Measurements from ENCODE around the gene FNBP1L. TPM values are rescaled to one million over a fixed set of nuclear protein-coding genes. Genes with fewer than 3 reads are reported as not detected.
A peak's percentile ranks its signal among the peaks of the same experiment; 100 is the strongest.

Gene FNBP1L
- total and polyA plus RNA-seq, 9 of the 15 experiments (the other 6 are each of a cell fraction or from before 2014, with no cell fraction given) = 1.4 to 6.9 (median 5.9) TPM

- H3K9ac ChIP-seq (ENCODE audit: insufficient read depth in 1 of 2, low read depth in 2 of 2, low read length in 2 of 2) = peak overlapping the region; percentile 71 to 75; a peak in 3 of 4 replicates
- H3K9me3 ChIP-seq (replicated peaks; ENCODE audit: control insufficient read depth, insufficient read depth, low read depth, low read length) = no peaks in the 10 kb centered on the region; the same call in 1 of the 2 replicates
- in situ Hi-C loops (cut with MboI) (loop anchor here (5.0 to 10.0 kb wide), 2 partner anchors 170 to 368 kb away; no protein-coding TSS in a partner anchor), intact Hi-C loops (cut with micrococcal nuclease) (loop anchor here (5.0 kb wide), 1 partner anchor 55 kb away; no protein-coding TSS in a partner anchor)
- H2AFZ ChIP-seq (ENCODE audit: low read depth, low read length) = peak overlapping the region; percentile 96
- no peaks in the 10 kb centered on the region for H3K9me1 ChIP-seq (ENCODE audit: control insufficient read depth, insufficient read depth, low read length)
- peak overlapping the region; percentile 77 for H3K27ac ChIP-seq (ENCODE audit: extremely low read depth, low read depth, low read length)
- ATAC-seq (peak; percentile 32), FAIRE-seq (peak; percentile 90), DNase-seq (ENCODE audit: extremely low read depth in 1 of 4, low spot score in 3 of 4) (peak; percentile 65 to 79 (median 68))
- peaks cover 2% of the 10 kb centered on the region for H3K79me2 ChIP-seq (ENCODE audit: control insufficient read depth, insufficient read depth, low read length)
- ChIA-PET POLR2A (interaction anchor here (0.7 to 1.1 kb wide), 5 partner anchors 13 to 140 kb away, joined by 3 read pairs; no protein-coding TSS in a partner anchor), CTCF (ENCODE audit: low intra/inter-chr PET ratio) (no interaction called here)
- H3K4me2 ChIP-seq (ENCODE audit: insufficient read depth, low read length) = peak overlapping the region; percentile 96
- WGBS (ENCODE audit: insufficient coverage, low coverage, missing lambda C conversion rate) = 14% methylated on average over 16 of the region's 16 CpGs
- H3K27me3 ChIP-seq (ENCODE audit: control insufficient read depth in 2 of 2, insufficient read depth in 2 of 2, low read length in 2 of 2) = 0 out of 5 replicates have a peak, but pooled peaks cover 0 to 4% of the 10 kb centered on the region in 2 experiments
- peaks cover 14 to 23% of the 10 kb centered on the region in 2 experiments; a peak in 4 of 5 replicates for H3K4me1 ChIP-seq (replicated peaks in 1 of 2; ENCODE audit: control insufficient read depth in 2 of 2, insufficient read depth in 2 of 2, low read length in 2 of 2)
- H3K36me3 ChIP-seq (ENCODE audit: control insufficient read depth, insufficient read depth, low read length) = no peaks in the 10 kb centered on the region
- H3K4me3 ChIP-seq = peak overlapping the region; percentile 89
- H4K20me1 ChIP-seq (replicated peaks; ENCODE audit: control insufficient read depth, insufficient read depth, low read length) = peaks cover 9% of the 10 kb centered on the region; the same call in 1 of the 2 replicates
- BruUV-seq (replicated peaks) = no TSS peak
- TF ChIP-seq KLF10 (CRISPR knock-in tag; IDR thresholded peaks at IDR 0.05) = no peak
- TF ChIP-seq CXXC5 (CRISPR knock-in tag; IDR thresholded peaks at IDR 0.05) = peak; percentile 83
- TF ChIP-seq BDP1 (IDR thresholded peaks at IDR 0.05; ENCODE audit: insufficient read depth, insufficient read length) = no peak
- TF ChIP-seq HNRNPLL (IDR thresholded peaks at IDR 0.05; ENCODE audit: low read depth, low read length, poor library complexity, severe bottlenecking) = peak; percentile 58
- peak; percentile 37; the same call in 1 of the 2 replicates for TF ChIP-seq BHLHE40 (IDR thresholded peaks at IDR 0.05; ENCODE audit: low read length)
- no peak for TF ChIP-seq ID3 (CRISPR knock-in tag; IDR thresholded peaks at IDR 0.05)
- peak; percentile 58; the same call in 1 of the 2 replicates for TF ChIP-seq ID3 (tag; IDR thresholded peaks at IDR 0.05)
- TF ChIP-seq TAL1 (IDR thresholded peaks at IDR 0.05) = peak; percentile 89
- TF ChIP-seq ZNF146 (CRISPR knock-in tag; IDR thresholded peaks at IDR 0.05; ENCODE audit: unreplicated experiment) = no peak
- peak; percentile 41; the same call in 1 of the 2 replicates for TF ChIP-seq ZFX (CRISPR knock-in tag; IDR thresholded peaks at IDR 0.05)
- peak; percentile 17; the same call in 1 of the 2 replicates for TF ChIP-seq CTBP1 (IDR thresholded peaks at IDR 0.05; ENCODE audit: borderline replicate concordance)
- peak; percentile 89 for TF ChIP-seq NFIC (IDR thresholded peaks at IDR 0.05)
- TF ChIP-seq FOXA3 (CRISPR knock-in tag; conservative IDR thresholded peaks at IDR 0.05 in 1 of 2, IDR thresholded peaks at IDR 0.05 in 1 of 2) = 0 out of 4 replicates have a peak, but pooled peaks of 1 of the 2 experiments have one; percentile 15
- TF ChIP-seq, protein P1, sequence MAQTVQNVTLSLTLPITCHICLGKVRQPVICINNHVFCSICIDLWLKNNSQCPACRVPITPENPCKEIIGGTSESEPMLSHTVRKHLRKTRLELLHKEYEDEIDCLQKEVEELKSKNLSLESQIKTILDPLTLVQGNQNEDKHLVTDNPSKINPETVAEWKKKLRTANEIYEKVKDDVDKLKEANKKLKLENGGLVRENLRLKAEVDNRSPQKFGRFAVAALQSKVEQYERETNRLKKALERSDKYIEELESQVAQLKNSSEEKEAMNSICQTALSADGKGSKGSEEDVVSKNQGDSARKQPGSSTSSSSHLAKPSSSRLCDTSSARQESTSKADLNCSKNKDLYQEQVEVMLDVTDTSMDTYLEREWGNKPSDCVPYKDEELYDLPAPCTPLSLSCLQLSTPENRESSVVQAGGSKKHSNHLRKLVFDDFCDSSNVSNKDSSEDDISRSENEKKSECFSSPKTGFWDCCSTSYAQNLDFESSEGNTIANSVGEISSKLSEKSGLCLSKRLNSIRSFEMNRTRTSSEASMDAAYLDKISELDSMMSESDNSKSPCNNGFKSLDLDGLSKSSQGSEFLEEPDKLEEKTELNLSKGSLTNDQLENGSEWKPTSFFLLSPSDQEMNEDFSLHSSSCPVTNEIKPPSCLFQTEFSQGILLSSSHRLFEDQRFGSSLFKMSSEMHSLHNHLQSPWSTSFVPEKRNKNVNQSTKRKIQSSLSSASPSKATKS (CRISPR knock-in tag; IDR thresholded peaks at IDR 0.05) = no peak
- TF ChIP-seq ZNF431 (CRISPR knock-in tag; IDR thresholded peaks at IDR 0.05) = no peak
- peak in 1 of 2 experiments; percentile 18; a peak in 1 of 4 replicates for TF ChIP-seq FOXK2 (conservative IDR thresholded peaks at IDR 0.05 in 1 of 2, IDR thresholded peaks at IDR 0.05 in 1 of 2; ENCODE audit: low read depth in 2 of 2)
- TF ChIP-seq, protein P2, sequence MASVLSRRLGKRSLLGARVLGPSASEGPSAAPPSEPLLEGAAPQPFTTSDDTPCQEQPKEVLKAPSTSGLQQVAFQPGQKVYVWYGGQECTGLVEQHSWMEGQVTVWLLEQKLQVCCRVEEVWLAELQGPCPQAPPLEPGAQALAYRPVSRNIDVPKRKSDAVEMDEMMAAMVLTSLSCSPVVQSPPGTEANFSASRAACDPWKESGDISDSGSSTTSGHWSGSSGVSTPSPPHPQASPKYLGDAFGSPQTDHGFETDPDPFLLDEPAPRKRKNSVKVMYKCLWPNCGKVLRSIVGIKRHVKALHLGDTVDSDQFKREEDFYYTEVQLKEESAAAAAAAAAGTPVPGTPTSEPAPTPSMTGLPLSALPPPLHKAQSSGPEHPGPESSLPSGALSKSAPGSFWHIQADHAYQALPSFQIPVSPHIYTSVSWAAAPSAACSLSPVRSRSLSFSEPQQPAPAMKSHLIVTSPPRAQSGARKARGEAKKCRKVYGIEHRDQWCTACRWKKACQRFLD (CRISPR knock-in tag; IDR thresholded peaks at IDR 0.05) = peak; percentile 59; the same call in 1 of the 2 replicates
- TF ChIP-seq SPI1 (IDR thresholded peaks at IDR 0.05; ENCODE audit: borderline replicate concordance, low read depth, low read length) = peak; percentile 73
Measured at GRCh38 chr1:93446837-93447451, 974 bp upstream of the FNBP1L start.
